GM21526 (cell line): ENCODE data around the gene FOXO4.
"Not testable (repeated sequence)": the region's sequence is repeated elsewhere in the genome, so short reads cannot be mapped to it uniquely, and the experiment has no call there.

Experiments
- ATAC-seq: cut with Tn5 transposase; IDR thresholded peaks from one replicate; pipeline ENCODE4 v1.9.1; 2021; ENCODE audit warnings: moderate library complexity; ENCODE audit not compliant: unreplicated experiment, low FRiP score

FOXO4 gene

GRCh38 chrX:71095555-71095980 is at the start of gene FOXO4:
TSS of gene FOXO4 (plus strand) at chrX:71095851. CDS start at chrX:71096529, 678 bp downstream.
- peak; percentile 65 for ATAC-seq

DNA sequence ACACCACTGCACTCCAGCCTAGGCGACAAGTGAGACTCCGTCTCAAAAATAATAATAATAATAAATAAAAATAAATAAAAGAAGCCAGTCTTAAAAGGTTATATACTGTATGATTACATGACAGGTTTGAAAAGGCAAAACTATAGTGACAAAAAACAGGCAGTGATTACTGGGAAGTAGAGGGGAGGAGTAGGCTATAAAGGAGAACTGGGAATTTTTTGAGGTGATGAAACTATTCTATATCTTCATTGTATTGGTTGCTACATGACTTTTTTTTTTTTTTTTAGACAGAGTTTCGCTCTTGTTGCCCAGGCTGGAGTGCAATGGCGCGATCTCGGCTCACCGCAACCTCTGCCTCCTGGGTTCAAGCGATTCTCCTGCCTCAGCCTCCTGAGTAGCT is 47.8 kb upstream of the FOXO4 start:
- not testable (repeated sequence) for ATAC-seq

DNA sequence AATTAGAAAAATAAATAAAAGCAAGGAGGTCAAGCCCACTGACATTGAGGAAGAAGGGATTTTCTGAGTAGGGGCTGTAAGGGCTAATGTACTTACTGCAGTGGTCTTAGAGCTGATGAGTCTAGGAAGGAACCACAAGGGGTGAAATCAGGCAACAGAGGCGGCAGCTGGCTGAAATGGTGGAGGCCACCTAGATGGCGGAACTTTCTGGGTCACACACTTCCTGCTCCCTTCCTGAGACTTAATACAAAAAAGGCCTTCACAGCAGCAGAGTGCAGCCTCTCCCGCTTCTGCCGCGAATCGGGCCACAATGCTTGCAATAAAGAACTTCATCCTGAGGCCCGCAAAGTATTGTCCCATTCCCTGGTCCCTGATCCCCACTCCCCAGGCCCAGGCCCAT is 42.9 kb upstream of the FOXO4 start:
- ATAC-seq, result no peak

GRCh38 chrX:71053217-71053621 is 42.4 kb upstream of the FOXO4 start:
- ATAC-seq, result no peak

DNA sequence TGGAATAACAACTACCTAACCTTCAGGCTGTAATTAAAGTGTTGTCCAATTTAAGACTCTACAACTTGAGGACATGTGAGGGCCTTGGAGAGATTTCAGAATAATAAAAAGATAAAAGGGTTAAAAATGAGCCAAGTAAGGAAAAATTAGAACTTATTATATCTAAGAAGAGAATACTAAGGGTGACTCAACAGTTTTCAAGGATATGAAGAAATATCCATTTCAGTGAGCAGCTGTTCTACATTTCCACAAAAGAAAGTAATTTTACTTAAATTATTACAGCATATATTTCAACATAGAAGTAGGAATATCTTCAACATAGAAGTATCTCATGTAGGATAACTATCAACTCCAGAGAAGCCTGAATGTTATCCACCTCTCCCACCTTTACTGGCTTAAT is 38.8 kb upstream of the FOXO4 start:
- no peak for ATAC-seq

- ATAC-seq, result no peak
Measured at GRCh38 chrX:71057848-71058530, 37.7 kb upstream of the FOXO4 start.

DNA sequence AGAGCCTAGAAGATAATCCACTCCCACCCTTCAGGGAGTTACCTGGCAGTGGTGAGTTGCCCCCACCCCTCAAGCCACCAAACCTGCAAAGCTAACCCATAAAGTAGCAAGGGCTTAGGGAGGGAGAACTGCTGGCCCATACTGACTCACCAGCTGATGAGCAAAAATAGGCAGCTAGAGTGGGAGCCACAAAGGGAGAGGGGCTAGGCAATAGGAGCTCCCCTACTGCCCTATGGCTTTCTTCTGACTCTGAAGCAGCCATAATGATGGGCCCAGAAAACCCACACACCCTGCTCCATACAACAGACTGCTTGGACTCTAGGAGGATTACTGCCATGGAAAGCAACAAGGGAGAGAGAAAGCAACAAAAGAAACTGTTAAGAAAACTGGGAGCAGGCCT is 35.5 kb upstream of the FOXO4 start:
- ATAC-seq, result no peak

- no peak for ATAC-seq
Measured at GRCh38 chrX:71067089-71067488, 28.6 kb upstream of the FOXO4 start.

- no peak for ATAC-seq
Measured at GRCh38 chrX:71067712-71068043, 28.0 kb upstream of the FOXO4 start.

- peak; percentile 91 for ATAC-seq
Measured at GRCh38 chrX:71068044-71068918, 27.4 kb upstream of the FOXO4 start, which contains the start of gene SNX12. TSS of gene SNX12 (minus strand) at chrX:71068334. CDS start at chrX:71068306, 28 bp downstream.

- ATAC-seq, result no peak
Measured at GRCh38 chrX:71070531-71070930, 25.1 kb upstream of the FOXO4 start.

- no peak for ATAC-seq
Measured at GRCh38 chrX:71081330-71082123, 14.1 kb upstream of the FOXO4 start.

GRCh38 chrX:71082124-71082647 is 13.5 kb upstream of the FOXO4 start:
- ATAC-seq, result no peak

DNA sequence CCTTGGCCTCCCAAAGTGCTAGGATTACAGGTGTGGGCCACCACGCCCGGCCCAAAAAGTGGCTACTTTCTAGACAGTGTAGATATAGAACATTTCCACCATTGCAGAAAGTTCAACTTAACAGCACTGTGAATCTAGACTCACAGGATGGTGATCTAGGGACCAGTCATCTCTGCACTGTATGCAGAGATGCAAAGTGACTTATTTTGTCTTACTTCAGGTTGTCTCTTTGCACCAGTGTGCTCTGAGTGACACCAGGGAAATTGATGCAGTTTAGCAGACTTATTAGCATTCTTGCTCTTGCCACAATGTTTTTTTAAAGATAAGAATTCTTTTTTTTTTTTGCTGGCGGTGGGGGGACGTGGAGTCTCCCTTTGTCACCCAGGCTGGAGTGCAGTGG is 12.8 kb upstream of the FOXO4 start:
- no peak for ATAC-seq

DNA sequence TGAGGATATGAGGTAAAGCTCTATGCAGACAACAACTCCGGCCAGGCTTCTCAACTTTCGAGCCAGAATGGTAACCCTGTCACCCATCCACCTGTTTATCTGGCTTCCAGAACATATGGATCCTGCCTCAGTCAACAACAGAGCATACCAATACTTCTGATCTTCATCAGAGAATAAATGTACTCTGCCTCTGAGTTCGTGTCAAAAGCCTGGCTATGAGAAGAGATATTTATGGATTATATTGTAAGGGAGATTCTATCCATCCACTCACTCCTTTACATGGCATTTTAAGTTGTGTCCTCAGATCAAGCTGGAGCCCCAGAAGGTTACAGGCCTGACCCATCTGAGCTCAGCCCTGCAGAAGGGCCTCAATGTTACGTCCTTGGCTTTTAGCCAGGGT is 9.8 kb upstream of the FOXO4 start:
- no peak for ATAC-seq

DNA sequence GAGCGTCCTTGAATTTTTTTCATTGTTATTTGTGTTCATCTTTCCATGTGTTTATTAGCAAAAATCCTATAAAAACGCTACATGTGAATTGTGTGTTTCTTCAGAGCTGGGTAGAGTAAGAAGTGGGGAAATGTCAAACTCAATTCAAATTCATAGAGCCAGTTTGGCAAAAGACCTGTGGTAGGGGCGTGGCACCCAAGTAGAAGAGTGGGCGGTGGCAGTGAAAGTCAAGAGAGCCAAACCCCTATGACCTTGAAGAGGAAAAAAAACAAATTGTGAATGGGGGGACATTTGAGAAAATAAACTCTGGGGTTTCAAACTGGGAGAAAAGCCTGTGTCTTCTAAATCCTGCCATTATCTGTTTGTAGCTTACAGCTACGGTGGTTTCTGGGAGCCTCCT is 4.4 kb upstream of the FOXO4 start:
- no peak for ATAC-seq

DNA sequence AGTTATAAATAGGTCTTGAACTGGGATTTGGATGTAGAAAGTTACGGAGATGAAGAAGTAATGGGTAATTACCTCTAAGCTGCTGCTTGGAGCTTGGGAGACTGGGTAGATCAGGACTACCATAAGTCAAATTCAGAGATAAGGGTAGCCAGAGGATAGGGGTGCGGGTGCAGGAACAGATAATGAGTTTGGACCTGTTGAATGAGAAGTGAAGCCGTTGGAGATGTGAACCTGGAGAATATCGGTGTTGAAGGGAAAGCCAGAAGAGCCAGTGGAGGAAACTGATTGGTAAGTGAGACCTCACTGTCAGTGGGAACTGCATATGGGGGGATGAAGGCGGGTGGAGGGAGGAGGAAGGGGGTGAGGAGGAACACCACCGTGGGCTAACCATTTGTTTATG is 618 bp upstream of the FOXO4 start:
- ATAC-seq, result no peak

- no peak for ATAC-seq
Measured at GRCh38 chrX:71095981-71096759, 519 bp downstream of the FOXO4 start.

DNA sequence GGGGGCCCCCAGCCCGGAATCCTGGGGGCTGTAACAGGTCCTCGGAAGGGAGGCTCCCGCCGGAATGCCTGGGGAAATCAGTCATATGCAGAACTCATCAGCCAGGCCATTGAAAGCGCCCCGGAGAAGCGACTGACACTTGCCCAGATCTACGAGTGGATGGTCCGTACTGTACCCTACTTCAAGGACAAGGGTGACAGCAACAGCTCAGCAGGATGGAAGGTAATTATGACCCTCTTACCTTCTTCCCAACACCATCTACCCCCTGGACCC is 1.0 kb downstream of the FOXO4 start:
- ATAC-seq, result no peak

- no peak for ATAC-seq
Measured at GRCh38 chrX:71098302-71098701, 2.7 kb downstream of the FOXO4 start.
